AG04450 (cell line): Measurements from ENCODE around the gene BTN2A1. TPM values are rescaled to one million over a fixed set of nuclear protein-coding genes. Genes with fewer than 3 reads are reported as not detected.

Source experiments
- CTCF ChIA-PET: fragments of 300-600, 350-600 bp; formaldehyde crosslinking; extraction: SDS; loops from one replicate; lab custom pipeline; 2022; ENCODE audit warnings: antibody characterized with exemption, inconsistent platforms; lab: Charles Lee
- POLR2A ChIA-PET: fragments of 350-600 bp; formaldehyde crosslinking; extraction: SDS; loops from one replicate; lab custom pipeline; 2021; ENCODE audit warnings: antibody characterized with exemption, inconsistent platforms; lab: Yijun Ruan, JAX
- DNase-seq: peaks from one replicate; pipeline ENCODE4 v3.0.0-alpha.2; 2011; ENCODE audit warnings: low read depth, low spot score
- H3K27ac ChIP-seq: one replicate; pipeline ENCODE4 v1.5.1; 2012; ENCODE audit warnings: low read depth, low read length, control low read depth
- H3K27me3 ChIP-seq: one replicate; pipeline ENCODE4 v1.6.0; 2012; ENCODE audit warnings: low read length; ENCODE audit not compliant: control insufficient read depth, insufficient read depth
- H3K4me3 ChIP-seq: 2 replicates; pipeline ENCODE4 v1.5.1; 2011; ENCODE audit warnings: mild to moderate bottlenecking, low read depth, low read length, control low read depth
- H3K9me3 ChIP-seq: 2 replicates; pipeline ENCODE4 v1.5.1; 2012; ENCODE audit warnings: low read length; ENCODE audit not compliant: control insufficient read depth, insufficient read depth
- CTCF ChIP-seq: IDR thresholded peaks from 2 replicates; pipeline ENCODE4 v1.5.1; 2011; ENCODE audit warnings: low read depth, low read length, control low read depth, inconsistent platforms
- polyA plus RNA-seq: library from polyadenylated mRNA; depleted of rRNA; stranded (reverse); fragments of >200 nt; gene quantifications from 2 replicates; pipeline ENCODE4 v1.2.3, GENCODE V29; 2011

The BTN2A1 gene
- polyA plus RNA-seq, 1 experiment = 29.5 TPM

- TF ChIP-seq CTCF = no peak
- no peak for DNase-seq
- ChIA-PET CTCF (no interaction called here), POLR2A (no interaction called here)
- no peak overlapping the region for H3K4me3 ChIP-seq
- no peaks in the 10 kb centered on the region for H3K9me3 ChIP-seq
- H3K27me3 ChIP-seq = no peaks in the 10 kb centered on the region
- H3K27ac ChIP-seq = no peak overlapping the region
Measured at GRCh38 chr6:26471970-26472369, 14.2 kb downstream of the BTN2A1 start.

- POLR2A ChIA-PET = no interaction called here
- DNase-seq = no peak
- Histone ChIP-seq H3K27me3 (no peaks in the 10 kb centered on the region), H3K27ac (no peak overlapping the region), H3K9me3 (no peaks in the 10 kb centered on the region), H3K4me3 (no peak overlapping the region; the same call in 1 of the 2 replicates)
- CTCF ChIA-PET = no interaction called here
- no peak for TF ChIP-seq CTCF
Measured at GRCh38 chr6:26472549-26473290, 15.0 kb downstream of the BTN2A1 start.

GRCh38 chr6:26473429-26473757, 15.6 kb downstream of the BTN2A1 start:
- no peak for DNase-seq
- H3K27me3 ChIP-seq = no peaks in the 10 kb centered on the region
- POLR2A ChIA-PET = interaction anchor here (1.1 to 1.5 kb wide), 3 partner anchors 64 to 257 kb away, joined by 3 to 9 read pairs (median 6); partner anchors contain the start of gene HMGN4
- H3K27ac ChIP-seq = no peak overlapping the region
- TF ChIP-seq CTCF = no peak
- no peaks in the 10 kb centered on the region for H3K9me3 ChIP-seq
- CTCF ChIA-PET = no interaction called here
- H3K4me3 ChIP-seq = peak overlapping the region; percentile 50

GRCh38 chr6:26473758-26474438, 16.1 kb downstream of the BTN2A1 start:
- H3K4me3 ChIP-seq = peak overlapping the region; percentile 50
- peak overlapping the region; percentile 88 for H3K27ac ChIP-seq
- H3K9me3 ChIP-seq = no peaks in the 10 kb centered on the region
- H3K27me3 ChIP-seq = no peaks in the 10 kb centered on the region
- DNase-seq = peak; percentile 87
- ChIA-PET POLR2A (interaction anchor here (0.6 to 1.5 kb wide), 5 partner anchors 63 to 257 kb away, joined by 3 to 9 read pairs (median 3); partner anchors contain the start of gene HMGN4), CTCF (interaction anchor here (0.7 kb wide), 1 partner anchor 132 kb away, joined by 5 read pairs; no protein-coding TSS in a partner anchor)
- TF ChIP-seq CTCF = no peak
